ENCODE data around the gene CDON. TPM values are rescaled to one million over a fixed set of nuclear protein-coding genes. Genes with fewer than 3 reads are reported as not detected.
A peak's percentile ranks its signal among the peaks of the same experiment; 100 is the strongest.

The CDON gene
- total and polyA plus RNA-seq, 4 experiments from 2014 or later = 0.03 to 3.1 (median 1.6) TPM

DNA sequence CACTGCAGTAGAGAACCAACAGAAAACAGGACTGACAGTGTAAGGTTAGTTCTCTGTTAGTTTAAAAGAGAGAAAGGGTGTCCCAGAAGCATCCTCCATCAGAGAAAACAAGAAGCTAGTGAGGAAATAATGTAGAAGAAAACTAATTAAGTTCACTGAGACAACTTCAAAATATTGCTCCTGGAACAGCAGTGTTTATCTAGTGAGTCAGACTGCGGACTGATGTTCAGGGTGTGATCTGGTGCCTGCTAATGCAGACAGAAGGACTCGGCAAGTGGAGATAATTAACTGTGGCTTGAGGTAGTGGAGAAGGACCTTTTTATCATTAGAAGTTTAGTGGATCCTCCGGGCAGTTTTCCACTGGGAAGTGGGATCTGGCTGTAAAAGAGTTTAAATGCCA lies 55.4 kb downstream of the CDON start:
- no peaks in the 10 kb centered on the region for H3K27me3 ChIP-seq (ENCODE audit: insufficient read depth, low read length)
- H3K4me3 Mint-ChIP-seq = no peak overlapping the region
- H3K9me3 ChIP-seq (ENCODE audit: control insufficient read depth in 1 of 2, low read length in 2 of 2) = no peaks in the 10 kb centered on the region
- no peak for DNase-seq
- H3K4me1 ChIP-seq (ENCODE audit: insufficient read depth, low read length) = no peaks in the 10 kb centered on the region
- no peaks in the 10 kb centered on the region for H3K9me3 Mint-ChIP-seq
- H3K4me3 ChIP-seq (ENCODE audit: low read length in 2 of 2) = no peak overlapping the region
- no peak overlapping the region for H3K27ac ChIP-seq (ENCODE audit: low read depth, low read length)
- no peaks in the 10 kb centered on the region for H3K27me3 Mint-ChIP-seq
- POLR2A ChIA-PET (ENCODE audit: partially characterized antibody) = no interaction called here
- no peak overlapping the region for H3K27ac Mint-ChIP-seq
- intact Hi-C loops (cut with micrococcal nuclease) = no loop called here
- H3K4me1 Mint-ChIP-seq = peaks cover 0 to 2% (median 0%) of the 10 kb centered on the region in 4 donors
- H3K36me3 Mint-ChIP-seq = peaks cover 0 to 8% of the 10 kb centered on the region in 2 donors
- CTCF ChIA-PET (ENCODE audit: partially characterized antibody) = no interaction called here
- no peaks in the 10 kb centered on the region for H3K36me3 ChIP-seq (ENCODE audit: insufficient read depth, low read length)

DNA sequence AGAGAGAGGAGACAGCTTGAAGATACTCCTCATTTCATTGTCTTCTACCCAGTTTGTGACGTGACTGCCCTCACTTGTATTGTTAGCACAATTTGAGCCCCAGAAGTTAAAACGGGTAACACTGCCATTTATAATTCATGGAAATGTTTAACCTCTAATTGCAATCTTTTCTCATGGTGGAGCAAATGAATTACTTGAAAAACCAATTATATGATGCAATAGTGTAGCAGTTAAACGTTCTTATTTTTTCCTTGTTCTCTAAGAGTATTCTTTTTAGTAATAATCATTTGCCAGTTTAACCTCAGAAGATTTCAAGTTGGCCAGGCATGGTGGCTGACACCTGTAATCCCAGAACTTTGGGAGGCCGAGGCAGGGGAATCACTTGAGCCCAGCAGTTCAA lies 56.6 kb downstream of the CDON start:
- Mint-ChIP-seq H3K4me1 (peaks cover 0 to 2% (median 0%) of the 10 kb centered on the region in 4 donors), H3K36me3 (peaks cover 0 to 9% of the 10 kb centered on the region in 2 donors), H3K4me3 (no peak overlapping the region), H3K27ac (peak overlapping the region in 1 of 7 donors; percentile 58), H3K27me3 (no peaks in the 10 kb centered on the region), H3K9me3 (no peaks in the 10 kb centered on the region)
- intact Hi-C loops (cut with micrococcal nuclease) = no loop called here
- Histone ChIP-seq H3K36me3 (ENCODE audit: insufficient read depth, low read length) (no peaks in the 10 kb centered on the region), H3K4me1 (ENCODE audit: insufficient read depth, low read length) (no peaks in the 10 kb centered on the region), H3K27ac (ENCODE audit: low read depth, low read length) (no peak overlapping the region), H3K9me3 (ENCODE audit: control insufficient read depth in 1 of 2, low read length in 2 of 2) (no peaks in the 10 kb centered on the region), H3K27me3 (ENCODE audit: insufficient read depth, low read length) (no peaks in the 10 kb centered on the region), H3K4me3 (ENCODE audit: low read length in 2 of 2) (no peak overlapping the region)
- CTCF ChIA-PET (ENCODE audit: partially characterized antibody) = no interaction called here
- POLR2A ChIA-PET (ENCODE audit: partially characterized antibody) = no interaction called here
- no peak for DNase-seq

DNA sequence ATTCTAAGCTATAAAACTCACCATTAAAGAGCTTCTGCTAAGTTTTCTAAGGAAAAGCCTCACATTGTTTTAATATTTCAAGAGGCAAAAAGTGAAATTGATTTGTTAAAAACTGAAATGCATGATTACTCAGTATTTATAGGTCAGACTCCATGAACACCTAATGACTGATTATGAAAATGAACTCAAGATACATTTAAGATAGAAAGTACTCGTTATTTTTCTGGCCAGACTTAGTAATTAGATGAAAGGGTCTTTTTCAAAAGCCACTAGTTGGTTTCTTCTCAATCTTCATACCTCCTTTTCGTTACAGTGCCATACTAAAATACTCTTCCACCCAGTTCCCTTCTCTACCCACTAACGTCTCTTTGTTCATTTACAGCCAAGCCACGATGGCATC lies 60.5 kb downstream of the CDON start:
- ChIA-PET CTCF (ENCODE audit: partially characterized antibody) (no interaction called here), POLR2A (ENCODE audit: partially characterized antibody) (no interaction called here)
- Histone ChIP-seq H3K4me3 (ENCODE audit: low read length in 2 of 2) (no peak overlapping the region), H3K36me3 (ENCODE audit: insufficient read depth, low read length) (no peaks in the 10 kb centered on the region), H3K9me3 (ENCODE audit: control insufficient read depth in 1 of 2, low read length in 2 of 2) (no peaks in the 10 kb centered on the region), H3K27ac (ENCODE audit: low read depth, low read length) (no peak overlapping the region), H3K27me3 (ENCODE audit: insufficient read depth, low read length) (no peaks in the 10 kb centered on the region), H3K4me1 (ENCODE audit: insufficient read depth, low read length) (no peaks in the 10 kb centered on the region)
- Mint-ChIP-seq H3K9me3 (peaks cover 0 to 3% (median 0%) of the 10 kb centered on the region in 8 donors), H3K27ac (no peak overlapping the region), H3K36me3 (peaks cover 5 to 14% of the 10 kb centered on the region in 2 donors), H3K27me3 (no peaks in the 10 kb centered on the region), H3K4me3 (no peak overlapping the region), H3K4me1 (peaks cover 0 to 2% (median 0%) of the 10 kb centered on the region in 4 donors)
- no peak for DNase-seq
- intact Hi-C loops (cut with micrococcal nuclease) = no loop called here

DNA sequence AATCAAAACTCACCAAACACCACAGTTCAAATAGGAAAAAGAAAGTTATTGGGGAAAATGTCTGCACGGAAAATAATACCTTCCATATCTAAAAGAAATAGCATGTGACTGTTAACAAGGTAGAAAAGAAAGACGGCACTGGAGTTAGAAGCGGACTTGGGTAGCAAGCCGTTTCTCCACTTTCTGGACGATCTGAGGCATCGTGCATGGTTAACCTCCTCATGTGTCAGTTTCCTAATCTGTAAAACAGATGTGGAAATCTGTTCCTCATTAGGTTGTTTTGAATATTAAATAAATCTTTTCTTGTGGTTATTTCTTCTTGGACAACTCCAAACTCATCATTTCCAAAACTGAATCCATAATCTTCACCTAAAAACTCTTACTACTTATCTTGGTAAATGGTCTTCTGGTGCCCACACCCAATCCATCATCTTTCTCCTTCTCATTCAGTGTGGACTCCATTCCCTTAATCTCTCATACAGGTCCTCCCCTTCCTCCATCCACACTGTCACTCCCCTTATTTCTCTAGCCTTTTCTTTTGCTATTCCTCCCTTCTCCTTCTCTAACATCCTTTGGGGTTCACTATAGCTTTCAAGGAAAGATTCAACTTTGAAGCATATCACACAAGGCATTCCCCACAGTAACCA lies 63.3 kb downstream of the CDON start:
- Mint-ChIP-seq H3K4me3 (no peak overlapping the region), H3K9me3 (peaks cover 0 to 3% (median 0%) of the 10 kb centered on the region in 8 donors), H3K36me3 (peaks cover 5 to 21% of the 10 kb centered on the region in 2 donors), H3K27me3 (no peaks in the 10 kb centered on the region), H3K4me1 (peaks cover 0 to 2% (median under 1%) of the 10 kb centered on the region in 4 donors), H3K27ac (peak overlapping the region in 1 of 7 donors; percentile 13)
- intact Hi-C loops (cut with micrococcal nuclease) = no loop called here
- CTCF ChIA-PET (ENCODE audit: partially characterized antibody) = no interaction called here
- no peak for DNase-seq
- no peaks in the 10 kb centered on the region for H3K4me1 ChIP-seq (ENCODE audit: insufficient read depth, low read length)
- no peaks in the 10 kb centered on the region for H3K27me3 ChIP-seq (ENCODE audit: insufficient read depth, low read length)
- no peaks in the 10 kb centered on the region for H3K36me3 ChIP-seq (ENCODE audit: insufficient read depth, low read length)
- no peaks in the 10 kb centered on the region for H3K9me3 ChIP-seq (ENCODE audit: control insufficient read depth in 1 of 2, low read length in 2 of 2)
- no peak overlapping the region for H3K4me3 ChIP-seq (ENCODE audit: low read length in 2 of 2)
- H3K27ac ChIP-seq (ENCODE audit: low read depth, low read length) = no peak overlapping the region
- POLR2A ChIA-PET (ENCODE audit: partially characterized antibody) = no interaction called here

DNA sequence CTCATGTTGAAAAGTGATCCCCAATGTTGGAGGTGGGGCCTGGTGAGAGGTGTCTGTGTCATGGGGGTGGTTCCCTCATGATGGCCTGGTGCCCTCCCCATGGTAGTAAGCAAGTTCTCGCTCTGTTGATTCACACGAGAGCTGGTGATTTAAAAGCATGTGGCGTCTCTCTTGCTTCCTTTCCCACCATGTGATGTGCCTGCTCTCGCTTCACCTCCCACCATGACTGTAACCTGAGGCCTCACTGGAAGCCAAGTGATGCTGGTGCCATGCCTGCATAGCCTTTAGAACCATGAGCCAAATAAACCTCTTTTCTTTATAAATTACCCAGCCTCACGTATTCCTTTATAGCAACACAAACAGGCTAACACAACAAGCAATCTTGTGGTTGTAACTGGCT lies 64.4 kb downstream of the CDON start:
- Mint-ChIP-seq H3K4me1 (peaks cover 0 to 2% (median under 1%) of the 10 kb centered on the region in 4 donors), H3K9me3 (peaks cover 0 to 3% (median 0%) of the 10 kb centered on the region in 8 donors), H3K27me3 (no peaks in the 10 kb centered on the region), H3K36me3 (peaks cover 5 to 21% of the 10 kb centered on the region in 2 donors), H3K27ac (no peak overlapping the region), H3K4me3 (no peak overlapping the region)
- Histone ChIP-seq H3K36me3 (ENCODE audit: insufficient read depth, low read length) (no peaks in the 10 kb centered on the region), H3K27me3 (ENCODE audit: insufficient read depth, low read length) (no peaks in the 10 kb centered on the region), H3K4me3 (ENCODE audit: low read length in 2 of 2) (no peak overlapping the region), H3K27ac (ENCODE audit: low read depth, low read length) (no peak overlapping the region), H3K4me1 (ENCODE audit: insufficient read depth, low read length) (no peaks in the 10 kb centered on the region), H3K9me3 (ENCODE audit: control insufficient read depth in 1 of 2, low read length in 2 of 2) (no peaks in the 10 kb centered on the region)
- ChIA-PET CTCF (ENCODE audit: partially characterized antibody) (no interaction called here), POLR2A (ENCODE audit: partially characterized antibody) (no interaction called here)
- no peak for DNase-seq
- intact Hi-C loops (cut with micrococcal nuclease) = no loop called here

DNA sequence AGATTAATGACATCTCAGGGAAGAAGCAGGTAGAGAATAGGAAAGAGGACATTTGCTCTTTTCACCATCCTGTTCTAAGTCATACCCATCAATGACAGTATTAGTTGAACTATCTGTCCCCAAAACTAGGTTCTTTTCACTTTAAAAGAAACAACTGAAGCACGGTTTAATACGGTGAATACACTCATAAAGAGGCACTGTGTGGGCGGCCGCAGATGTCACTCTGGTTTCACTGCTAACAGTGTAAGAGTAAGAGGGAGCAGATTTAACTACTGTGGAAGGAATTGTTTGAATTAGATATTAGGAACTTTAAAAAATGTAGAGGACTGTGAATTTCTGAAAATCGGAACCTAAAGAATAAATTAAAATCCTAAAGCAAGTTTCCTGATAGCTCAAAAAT lies 67.4 kb downstream of the CDON start:
- Mint-ChIP-seq H3K36me3 (peaks cover 5 to 15% of the 10 kb centered on the region in 2 donors), H3K9me3 (peaks cover 0 to 3% (median 0%) of the 10 kb centered on the region in 8 donors), H3K4me3 (no peak overlapping the region), H3K27me3 (no peaks in the 10 kb centered on the region), H3K4me1 (peaks cover 0 to 1% (median 0%) of the 10 kb centered on the region in 4 donors), H3K27ac (no peak overlapping the region)
- Histone ChIP-seq H3K27me3 (ENCODE audit: insufficient read depth, low read length) (no peaks in the 10 kb centered on the region), H3K4me1 (ENCODE audit: insufficient read depth, low read length) (no peaks in the 10 kb centered on the region), H3K27ac (ENCODE audit: low read depth, low read length) (no peak overlapping the region), H3K9me3 (ENCODE audit: control insufficient read depth in 1 of 2, low read length in 2 of 2) (no peaks in the 10 kb centered on the region), H3K36me3 (ENCODE audit: insufficient read depth, low read length) (no peaks in the 10 kb centered on the region), H3K4me3 (ENCODE audit: low read length in 2 of 2) (no peak overlapping the region)
- ChIA-PET POLR2A (ENCODE audit: partially characterized antibody) (no interaction called here), CTCF (ENCODE audit: partially characterized antibody) (no interaction called here)
- intact Hi-C loops (cut with micrococcal nuclease) = no loop called here
- no peak for DNase-seq

DNA sequence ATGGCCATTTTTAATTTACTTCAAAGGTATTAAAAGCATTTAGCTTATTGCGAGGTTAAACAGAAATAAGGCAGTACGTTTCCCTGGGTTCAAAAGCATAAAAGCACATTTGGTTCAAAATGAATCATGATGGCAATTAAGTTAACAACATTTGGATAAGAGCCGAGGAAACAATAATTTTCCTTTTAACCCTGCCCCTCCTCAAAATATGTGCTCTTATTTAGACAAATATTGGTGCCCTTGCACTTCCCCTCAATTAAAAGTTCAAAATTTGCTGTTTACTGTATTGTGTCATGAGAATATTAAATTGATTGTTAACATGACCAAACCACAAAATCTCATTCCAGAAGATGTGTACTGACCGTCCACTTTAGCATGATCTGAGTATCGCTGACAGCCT lies 68.2 kb downstream of the CDON start:
- Mint-ChIP-seq H3K4me3 (no peak overlapping the region), H3K36me3 (peaks cover 2 to 13% of the 10 kb centered on the region in 2 donors), H3K27me3 (no peaks in the 10 kb centered on the region), H3K4me1 (peaks cover 0 to 1% (median 0%) of the 10 kb centered on the region in 4 donors), H3K27ac (no peak overlapping the region), H3K9me3 (peaks cover 0 to under 1% (median 0%) of the 10 kb centered on the region in 8 donors)
- Histone ChIP-seq H3K27me3 (ENCODE audit: insufficient read depth, low read length) (no peaks in the 10 kb centered on the region), H3K27ac (ENCODE audit: low read depth, low read length) (no peak overlapping the region), H3K4me3 (ENCODE audit: low read length in 2 of 2) (no peak overlapping the region), H3K36me3 (ENCODE audit: insufficient read depth, low read length) (no peaks in the 10 kb centered on the region), H3K9me3 (ENCODE audit: control insufficient read depth in 1 of 2, low read length in 2 of 2) (no peaks in the 10 kb centered on the region), H3K4me1 (ENCODE audit: insufficient read depth, low read length) (no peaks in the 10 kb centered on the region)
- CTCF ChIA-PET (ENCODE audit: partially characterized antibody) = no interaction called here
- POLR2A ChIA-PET (ENCODE audit: partially characterized antibody) = no interaction called here
- intact Hi-C loops (cut with micrococcal nuclease) = no loop called here
- DNase-seq = no peak
